SH-SY5Y (cell line): Measurements from ENCODE around the gene FIGN.

ENCODE experiments used
- GATA2 ChIP-seq: IDR thresholded peaks from 2 replicates; pipeline ENCODE4 v1.6.1; 2011; ENCODE audit warnings: mild to moderate bottlenecking, low read depth, low read length
- GATA3 ChIP-seq: IDR thresholded peaks from 2 replicates; pipeline ENCODE4 v1.6.1; 2011; ENCODE audit warnings: low read depth, mild to moderate bottlenecking, low read length, moderate library complexity

Gene FIGN

DNA sequence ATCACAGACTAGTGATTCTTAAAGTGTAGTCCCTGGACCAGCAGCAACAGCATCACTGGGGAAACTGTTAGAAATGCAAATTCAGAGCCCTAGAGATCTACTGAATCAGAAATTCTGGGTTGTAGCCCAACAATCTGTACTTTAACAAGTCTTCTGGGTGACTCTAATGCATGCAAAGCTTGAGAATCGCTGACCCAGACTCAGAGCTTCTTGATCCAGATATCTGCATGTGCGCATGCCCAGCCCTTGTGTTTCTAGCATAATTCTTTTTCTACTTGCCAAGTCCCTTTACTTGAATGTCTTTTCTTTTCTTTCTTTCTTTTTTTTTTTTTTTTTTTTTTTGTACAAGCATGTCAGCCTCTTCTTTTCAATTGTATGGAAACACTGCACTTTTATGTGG, 60.4 kb downstream of the FIGN start:
- TF ChIP-seq GATA3 (no peak), GATA2 (no peak)

DNA sequence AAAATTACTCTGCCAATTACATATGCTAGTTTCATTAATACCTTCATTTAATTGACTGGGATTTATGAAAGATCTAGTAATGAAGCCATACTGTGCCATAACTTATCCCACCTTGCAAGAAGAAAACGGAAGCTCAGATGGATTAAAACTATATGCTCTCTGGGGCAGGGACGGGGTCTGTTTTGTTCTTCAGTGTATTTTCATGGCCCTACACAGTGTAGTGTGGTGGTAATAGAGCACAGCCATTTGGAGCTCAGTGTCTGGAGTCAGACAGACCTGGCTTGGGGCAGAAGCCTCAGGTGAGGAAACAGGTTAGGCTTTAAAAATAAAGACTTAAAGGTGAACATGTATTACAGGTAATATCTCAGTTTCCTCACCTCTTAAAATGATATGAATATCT, 62.3 kb downstream of the FIGN start:
- TF ChIP-seq GATA2 (no peak), GATA3 (no peak)

DNA sequence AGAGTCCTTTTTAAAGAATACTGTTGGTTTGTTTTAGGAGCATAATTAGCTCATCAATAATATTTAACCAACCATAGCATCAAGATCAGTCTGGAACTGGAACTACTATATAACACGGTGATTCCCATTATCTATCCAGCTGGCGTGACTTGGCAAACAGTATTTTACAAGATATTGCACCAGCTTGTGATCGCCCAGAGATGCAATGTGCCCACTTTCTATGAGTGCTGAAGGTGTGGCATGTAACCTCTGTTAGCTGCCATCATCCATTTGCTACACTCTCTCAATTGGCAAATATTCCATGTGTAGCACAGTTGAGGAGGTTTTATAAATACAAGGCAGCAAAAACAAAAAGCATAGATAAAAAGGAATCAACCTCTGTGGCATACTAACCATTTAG, 64.9 kb downstream of the FIGN start:
- TF ChIP-seq GATA3 (no peak), GATA2 (no peak)

DNA sequence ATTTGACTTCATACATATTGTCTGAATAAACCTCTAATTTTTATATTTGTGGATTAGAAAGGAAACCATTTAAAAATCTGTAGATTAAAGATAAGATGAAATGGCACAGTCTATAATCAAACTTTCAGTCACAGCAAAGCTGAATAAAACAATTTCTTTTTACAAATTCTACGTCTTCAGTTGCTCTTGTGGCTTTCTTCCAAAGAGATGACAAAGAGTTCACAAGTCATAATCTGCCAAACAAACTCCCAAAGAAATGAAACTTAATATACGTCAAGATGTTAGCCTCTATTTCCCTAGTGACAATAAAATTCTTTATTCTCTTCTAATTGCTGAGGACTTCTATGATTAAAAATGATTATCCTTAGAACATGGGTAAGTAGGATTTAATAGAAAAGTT, 66.3 kb downstream of the FIGN start:
- no peak for TF ChIP-seq GATA3
- no peak for TF ChIP-seq GATA2

DNA sequence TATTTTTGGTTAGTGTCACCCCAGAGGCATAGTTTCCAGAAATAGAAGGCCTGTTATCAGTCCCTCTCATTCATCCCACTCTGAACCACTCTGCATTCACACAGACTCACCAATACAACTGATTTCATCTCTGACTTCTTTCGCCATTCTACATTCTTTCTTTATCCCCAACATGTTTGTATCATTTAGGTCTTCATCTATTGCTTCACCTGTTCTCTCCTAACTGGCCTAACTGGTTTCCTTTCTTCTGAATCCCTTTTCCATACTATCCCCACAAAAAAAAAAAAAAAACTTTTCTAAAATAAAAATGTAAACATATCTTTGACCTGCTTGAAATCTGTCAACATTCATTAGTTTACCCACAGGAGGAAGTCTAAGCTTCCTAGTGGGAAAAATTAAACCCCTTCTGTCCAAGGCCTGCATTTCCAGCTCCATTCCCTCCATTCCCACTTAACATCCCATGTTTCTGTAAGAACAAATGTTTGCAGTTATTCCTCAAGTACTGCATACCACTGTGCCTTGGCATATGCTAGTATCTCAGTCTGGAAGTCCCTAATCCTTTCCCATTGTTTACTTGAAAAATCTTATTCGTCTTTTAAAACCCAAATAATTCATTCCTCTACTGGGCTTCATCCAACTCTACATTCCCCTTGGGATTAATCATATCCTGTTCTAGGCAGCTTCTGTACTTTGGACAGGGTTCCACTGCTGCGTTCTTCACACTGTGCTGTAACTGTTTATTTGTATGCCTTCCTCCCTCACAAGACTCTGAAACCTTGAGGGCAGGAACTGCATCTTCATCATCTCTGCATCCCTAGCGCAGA, 68.5 kb downstream of the FIGN start:
- TF ChIP-seq GATA2 (no peak), GATA3 (no peak)

DNA sequence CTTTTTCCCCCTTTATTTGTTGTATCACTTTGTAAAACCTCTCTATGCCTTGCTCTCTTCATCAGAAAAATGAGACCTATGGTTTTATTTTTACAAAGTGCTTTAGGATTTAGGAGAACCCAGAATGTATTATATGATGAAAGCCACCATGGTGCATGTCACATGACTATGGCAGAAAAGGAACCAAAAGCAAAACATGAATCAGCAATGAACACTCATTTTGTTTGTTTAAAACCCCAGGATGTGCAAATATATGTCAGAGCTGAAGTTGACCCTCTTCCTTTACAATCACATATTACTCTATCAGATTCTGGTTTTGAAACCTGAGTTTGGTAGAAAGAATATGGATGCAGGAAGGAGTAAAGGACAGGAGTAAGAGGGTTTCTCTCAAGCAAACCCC, 70.0 kb downstream of the FIGN start:
- TF ChIP-seq GATA3 (no peak), GATA2 (no peak)

DNA sequence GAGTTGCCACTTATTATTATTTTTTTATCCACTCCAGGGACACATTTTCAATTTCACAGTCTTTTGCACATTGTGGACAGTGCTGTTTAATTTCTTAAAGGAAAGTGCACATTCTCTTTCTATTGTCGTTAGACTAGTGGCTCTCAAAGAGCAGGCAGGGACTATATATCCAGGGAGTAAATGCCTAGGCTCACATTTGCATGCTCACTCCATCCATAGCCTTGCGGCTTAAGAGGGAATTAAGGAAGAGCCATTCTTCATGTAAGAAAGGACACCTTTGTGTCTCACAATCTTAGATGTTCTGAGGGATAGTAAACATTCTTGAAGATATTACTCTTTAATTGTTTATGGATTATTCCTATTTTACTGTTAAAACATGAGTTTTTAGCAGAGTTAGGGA, 70.8 kb downstream of the FIGN start:
- TF ChIP-seq GATA3, result no peak
- no peak for TF ChIP-seq GATA2

DNA sequence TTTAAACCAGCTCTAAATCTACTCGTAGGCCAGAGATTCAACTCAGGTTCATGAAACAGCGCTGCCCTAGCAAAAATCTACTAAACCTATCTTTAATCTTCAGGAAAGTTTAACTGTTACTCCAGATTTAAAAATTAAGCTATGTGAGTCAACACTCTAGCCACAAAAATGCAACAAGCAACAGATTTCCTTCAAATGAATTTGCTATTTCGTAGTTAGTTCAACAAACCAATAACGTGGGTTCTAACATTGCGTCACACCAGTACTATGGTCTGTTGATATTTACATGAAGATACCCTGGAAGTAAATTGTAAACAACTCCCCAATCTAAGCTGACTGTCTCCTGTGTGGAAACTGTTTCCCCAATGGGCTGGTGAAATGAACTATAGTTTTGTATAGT, 71.2 kb downstream of the FIGN start:
- no peak for TF ChIP-seq GATA2
- TF ChIP-seq GATA3, result no peak

DNA sequence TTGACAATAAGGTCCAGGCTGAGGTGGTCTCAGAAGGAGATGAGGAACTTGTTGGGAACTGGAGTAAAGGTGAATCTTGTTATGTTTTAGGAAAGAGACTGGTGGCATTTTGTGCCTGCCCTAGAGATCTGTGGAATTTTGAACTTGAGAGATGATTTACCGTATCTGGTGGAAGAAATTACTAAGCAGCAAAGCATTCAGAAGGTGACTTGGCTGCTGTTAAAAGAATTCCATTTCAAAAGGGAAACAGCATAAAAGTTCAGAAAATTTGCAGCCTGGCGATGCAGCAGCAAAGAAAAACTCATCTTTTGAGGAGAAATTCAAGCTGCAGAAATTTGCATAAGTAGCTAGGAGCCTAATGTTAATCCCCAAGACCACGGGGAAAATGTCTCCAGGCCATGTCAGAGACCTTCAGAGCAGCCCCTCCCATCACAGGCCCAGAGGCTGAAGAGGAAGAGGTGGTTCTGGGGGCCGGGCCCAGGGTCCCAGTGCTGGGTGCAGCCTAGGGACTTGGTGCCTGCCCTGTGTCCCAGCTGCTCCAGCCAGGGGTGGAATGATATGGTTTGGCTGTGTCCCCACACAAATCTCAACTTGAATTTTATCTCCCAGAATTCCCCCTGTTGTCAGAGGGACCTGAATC, 73.5 kb downstream of the FIGN start:
- no peak for TF ChIP-seq GATA3
- TF ChIP-seq GATA2, result no peak

DNA sequence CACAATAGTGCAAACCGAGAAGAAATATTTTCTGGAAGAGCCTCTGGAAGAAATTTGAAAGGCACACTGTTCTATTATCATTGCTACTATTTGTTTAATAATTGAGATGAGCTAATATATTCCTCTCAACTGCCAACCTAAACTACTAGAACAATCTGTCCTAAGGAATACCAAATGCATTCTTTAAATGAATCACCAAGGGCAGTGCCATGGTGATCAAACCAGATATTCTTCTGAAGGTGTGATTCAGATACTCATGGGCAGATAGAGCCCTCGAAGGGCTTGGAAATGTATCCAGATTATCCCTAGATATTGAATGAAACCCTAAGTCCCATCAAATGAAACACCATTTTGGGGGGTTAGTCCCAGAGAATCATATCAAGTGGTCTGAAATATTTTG, 76.6 kb downstream of the FIGN start:
- TF ChIP-seq GATA3 (no peak), GATA2 (no peak)

DNA sequence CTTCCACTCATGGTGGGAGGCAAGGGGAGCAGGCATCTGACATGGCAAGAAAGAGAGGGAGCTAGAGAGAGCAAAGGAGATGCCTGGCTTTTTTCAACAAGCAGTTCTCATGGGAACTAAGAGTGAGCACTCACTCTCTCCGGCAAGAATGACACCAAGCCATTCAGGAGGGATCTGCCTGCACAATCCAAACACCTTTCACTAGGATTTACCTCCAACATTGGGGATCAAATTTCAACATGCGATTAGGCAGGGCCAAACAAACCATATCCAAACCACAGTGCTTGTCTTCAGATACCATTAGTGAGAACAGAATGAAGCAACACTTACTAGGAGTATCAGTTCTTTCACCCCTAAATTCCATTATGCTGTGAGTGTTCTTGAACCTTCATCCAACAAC, 77.3 kb downstream of the FIGN start:
- no peak for TF ChIP-seq GATA2
- no peak for TF ChIP-seq GATA3

DNA sequence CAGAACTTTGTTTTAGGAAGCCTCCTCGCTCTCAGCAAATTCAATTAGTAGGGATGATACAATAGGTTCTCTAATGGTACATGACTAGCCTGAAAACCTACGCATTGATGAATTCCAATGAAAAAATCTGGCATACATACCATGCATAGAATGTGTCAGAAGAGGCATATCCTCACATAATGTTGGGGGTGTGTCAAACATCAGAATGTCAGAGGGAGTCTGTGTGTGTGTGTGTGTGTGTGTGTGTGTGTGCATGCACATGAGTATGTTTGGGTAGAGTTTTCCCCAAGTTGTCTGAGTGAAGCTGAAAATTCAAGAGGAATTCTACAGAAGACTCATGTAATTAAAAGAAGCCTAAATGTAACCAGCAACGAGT, 78.5 kb downstream of the FIGN start:
- TF ChIP-seq GATA3 (no peak), GATA2 (no peak)

DNA sequence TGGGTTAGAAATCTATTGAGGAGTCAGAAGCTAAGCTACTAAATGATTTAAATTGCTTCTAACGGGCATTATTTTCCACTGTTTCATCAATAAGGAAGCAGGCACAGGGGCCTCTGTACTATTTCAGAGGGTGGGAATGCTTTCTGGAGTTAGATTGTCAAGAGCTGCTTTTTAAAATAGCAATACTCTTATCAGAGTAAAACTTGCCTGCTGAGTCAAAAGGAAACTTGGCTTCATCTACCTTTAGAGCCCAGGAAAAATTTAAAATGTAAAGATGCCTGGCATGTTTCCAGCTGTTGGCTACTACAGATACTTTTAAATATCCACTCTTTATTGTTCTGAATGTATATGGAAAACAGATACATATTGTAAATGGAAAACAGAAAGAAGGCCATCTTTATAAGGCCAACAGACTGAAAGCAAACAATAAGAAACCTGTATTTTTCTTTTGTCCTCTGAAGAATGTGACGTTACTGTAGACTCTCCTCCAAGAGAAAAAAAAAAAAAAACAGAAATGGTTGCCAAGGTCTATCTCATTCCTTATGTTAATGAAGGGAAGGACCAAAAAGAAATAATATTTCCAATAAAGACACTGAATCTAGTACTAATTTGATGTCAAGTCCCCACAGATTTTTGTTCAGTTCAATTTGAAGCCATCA, 79.1 kb downstream of the FIGN start:
- TF ChIP-seq GATA2 (no peak), GATA3 (no peak)

DNA sequence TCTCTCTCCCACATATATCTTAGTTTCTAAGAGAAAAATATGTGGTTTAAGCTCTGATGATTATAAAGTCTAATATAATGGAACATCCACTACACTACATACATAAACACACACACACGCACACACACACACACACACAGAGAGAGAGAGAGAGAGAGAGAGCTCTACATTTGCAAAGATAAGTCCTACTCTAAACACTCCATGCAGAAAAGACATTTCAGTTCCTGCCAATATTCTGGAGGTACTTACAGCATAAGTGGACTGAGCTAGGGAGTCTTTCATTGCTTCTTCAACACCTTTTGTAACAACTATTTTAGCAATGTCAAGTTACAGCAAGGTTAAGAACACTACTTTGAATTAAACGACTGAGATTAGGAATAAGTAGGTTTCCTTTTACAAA, 80.1 kb downstream of the FIGN start:
- no peak for TF ChIP-seq GATA2
- TF ChIP-seq GATA3, result no peak

DNA sequence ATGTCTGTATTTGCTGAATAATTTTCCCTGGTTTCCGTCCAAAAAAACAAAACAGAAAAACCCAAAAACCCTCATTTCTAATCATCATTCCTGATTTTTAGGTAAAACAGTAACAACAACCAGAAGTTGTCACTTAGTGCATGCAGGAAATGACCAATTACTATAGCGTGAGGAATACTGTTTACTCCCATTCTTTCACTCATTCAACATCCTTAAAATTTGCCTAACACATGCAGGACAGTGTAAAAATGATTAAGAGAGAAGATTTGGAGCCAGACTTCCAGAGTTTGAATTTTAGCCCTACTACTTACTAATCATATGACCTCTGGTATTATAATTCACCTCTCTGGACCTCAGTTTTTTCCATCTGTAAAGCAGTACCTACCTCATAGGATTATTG, 83.1 kb downstream of the FIGN start:
- TF ChIP-seq GATA2 (no peak), GATA3 (no peak)

DNA sequence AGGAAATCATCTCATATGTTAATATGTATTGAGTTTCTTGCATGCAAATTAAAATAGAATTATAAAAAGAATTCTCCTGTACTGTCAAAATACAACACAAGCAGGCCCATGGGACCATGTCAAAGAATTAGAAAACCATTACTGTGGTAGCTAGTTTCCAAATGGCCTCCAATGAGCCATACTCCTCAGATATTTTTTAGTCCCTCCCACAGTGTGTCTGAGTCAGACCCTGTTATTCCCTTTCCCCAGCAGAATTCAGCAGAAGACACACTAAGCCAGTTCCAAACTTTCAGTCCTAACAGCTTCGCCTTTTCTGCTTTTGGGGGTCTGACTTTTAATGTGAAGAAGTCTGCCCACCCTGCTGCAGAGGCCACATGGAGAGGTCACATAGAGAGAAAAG, 86.7 kb downstream of the FIGN start:
- TF ChIP-seq GATA2 (no peak), GATA3 (no peak)

DNA sequence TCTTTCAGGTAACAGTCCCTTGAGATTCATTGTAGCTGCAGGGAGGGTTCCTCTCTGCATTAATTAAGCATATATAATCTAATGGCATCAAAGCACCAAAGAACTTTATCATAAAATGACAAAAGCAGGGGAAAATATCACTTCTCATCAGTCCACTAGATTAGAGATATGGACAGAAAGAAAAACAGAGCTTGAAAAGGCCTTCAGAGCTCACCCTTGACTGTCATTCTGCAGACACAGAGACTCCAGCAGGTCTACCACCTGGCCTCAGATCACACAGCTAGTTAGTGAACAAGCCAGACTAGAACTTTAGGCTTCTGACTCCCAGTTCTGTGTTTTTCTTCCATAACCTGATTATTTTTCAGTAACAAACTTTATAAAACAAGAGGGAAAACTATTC, 88.5 kb downstream of the FIGN start:
- peak; percentile 66 for TF ChIP-seq GATA2
- TF ChIP-seq GATA3, result peak; percentile 61; the same call in 1 of the 2 replicates
